Parathyroid adenoma (tissue), 2 donors: ENCODE data around the gene NEK7.
"Not testable (repeated sequence)": the region's sequence is repeated elsewhere in the genome, so short reads cannot be mapped to it uniquely, and the experiment has no call there.

Experiments
- H2AFZ ChIP-seq: fragments of 300-600 bp; sonication (generic); one replicate; pipeline ENCODE4 v1.7.0; 2017; ENCODE audit warnings: antibody characterized with exemption, mild to moderate bottlenecking
- H3K27ac ChIP-seq: fragments of 300-600 bp; sonication (generic); one replicate; pipeline ENCODE4 v1.7.0; 2017
- H3K27me3 ChIP-seq: fragments of 300-600 bp; sonication (generic); one replicate; pipeline ENCODE4 v1.7.0; 2017; ENCODE audit warnings: low read length; ENCODE audit not compliant: control insufficient read depth, insufficient read depth
- H3K36me3 ChIP-seq: fragments of 300-600 bp; sonication (generic); one replicate; pipeline ENCODE4 v1.7.0; 2017; ENCODE audit warnings: low read length; ENCODE audit not compliant: control insufficient read depth, insufficient read depth
- H3K4me1 ChIP-seq: fragments of 300-600 bp; sonication (generic); one replicate; pipeline ENCODE4 v1.7.0; 2017; ENCODE audit warnings: control low read depth
- H3K4me2 ChIP-seq: fragments of 300-600 bp; sonication (generic); one replicate; pipeline ENCODE4 v1.7.0; 2017; ENCODE audit warnings: low read length
- H3K4me3 ChIP-seq: fragments of 300-600 bp; sonication (generic); one replicate; pipeline ENCODE4 v1.7.0; 2017; ENCODE audit warnings: low read depth, low read length
- H3K79me2 ChIP-seq: fragments of 300-600 bp; sonication (generic); one replicate; pipeline ENCODE4 v1.7.0; 2017; ENCODE audit warnings: control low read depth
- H3K9ac ChIP-seq: fragments of 300-600 bp; sonication (generic); one replicate; pipeline ENCODE4 v1.7.0; 2017; ENCODE audit warnings: mild to moderate bottlenecking
- H3K9me3 ChIP-seq: fragments of 300-600 bp; sonication (generic); one replicate; pipeline ENCODE4 v1.7.0; 2017; ENCODE audit warnings: low read length; ENCODE audit not compliant: control insufficient read depth
- TF ChIP-seq, protein P1 (sequence below): fragments of 300-600 bp; sonication (generic); IDR thresholded peaks from one replicate; pipeline ENCODE4 v1.7.0; 2017; ENCODE audit warnings: antibody characterized with exemption, mild to moderate bottlenecking
- donor health status: primary hyperparathyroidism.

Gene NEK7

DNA sequence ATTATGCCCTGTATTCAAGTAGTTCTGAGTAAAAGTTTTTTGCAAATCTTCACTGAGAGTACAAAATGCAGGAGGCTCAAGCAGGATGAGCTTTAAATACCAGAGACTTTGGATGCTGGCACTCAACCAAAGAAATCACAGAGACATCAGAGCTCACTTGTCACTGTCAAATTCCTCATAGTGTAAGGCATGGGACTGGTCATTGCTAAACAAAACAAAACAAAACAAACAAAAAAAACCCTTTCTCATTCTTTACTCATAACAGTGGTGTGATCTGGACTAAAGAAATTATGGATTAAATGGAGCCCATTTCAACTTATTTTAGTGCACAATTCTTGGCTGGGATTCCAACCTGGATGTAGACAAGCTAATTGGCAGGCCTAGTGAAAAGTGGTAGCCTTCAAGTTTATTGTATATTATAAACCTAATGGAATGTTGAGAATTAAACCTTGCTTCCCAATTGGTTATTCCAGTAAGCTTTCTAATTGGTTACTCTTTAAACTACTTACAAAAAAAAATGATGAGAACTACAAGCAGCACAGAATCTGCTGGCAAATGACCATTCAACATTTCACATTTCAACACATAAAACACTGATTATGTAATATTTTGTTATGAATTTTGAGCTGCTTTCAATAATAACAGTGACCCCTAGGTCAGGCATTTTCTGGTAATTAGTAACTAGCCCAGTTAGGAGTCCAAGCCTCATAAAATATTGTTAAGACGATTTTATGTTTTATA is 30.6 kb upstream of the NEK7 start:
- no peak overlapping the region for H3K9ac ChIP-seq
- TF ChIP-seq, protein P1, sequence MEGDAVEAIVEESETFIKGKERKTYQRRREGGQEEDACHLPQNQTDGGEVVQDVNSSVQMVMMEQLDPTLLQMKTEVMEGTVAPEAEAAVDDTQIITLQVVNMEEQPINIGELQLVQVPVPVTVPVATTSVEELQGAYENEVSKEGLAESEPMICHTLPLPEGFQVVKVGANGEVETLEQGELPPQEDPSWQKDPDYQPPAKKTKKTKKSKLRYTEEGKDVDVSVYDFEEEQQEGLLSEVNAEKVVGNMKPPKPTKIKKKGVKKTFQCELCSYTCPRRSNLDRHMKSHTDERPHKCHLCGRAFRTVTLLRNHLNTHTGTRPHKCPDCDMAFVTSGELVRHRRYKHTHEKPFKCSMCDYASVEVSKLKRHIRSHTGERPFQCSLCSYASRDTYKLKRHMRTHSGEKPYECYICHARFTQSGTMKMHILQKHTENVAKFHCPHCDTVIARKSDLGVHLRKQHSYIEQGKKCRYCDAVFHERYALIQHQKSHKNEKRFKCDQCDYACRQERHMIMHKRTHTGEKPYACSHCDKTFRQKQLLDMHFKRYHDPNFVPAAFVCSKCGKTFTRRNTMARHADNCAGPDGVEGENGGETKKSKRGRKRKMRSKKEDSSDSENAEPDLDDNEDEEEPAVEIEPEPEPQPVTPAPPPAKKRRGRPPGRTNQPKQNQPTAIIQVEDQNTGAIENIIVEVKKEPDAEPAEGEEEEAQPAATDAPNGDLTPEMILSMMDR, result no peak
- H3K4me3 ChIP-seq, result no peak overlapping the region
- H3K9me3 ChIP-seq, result no peaks in the 10 kb centered on the region
- H3K4me2 ChIP-seq, result no peak overlapping the region
- H3K4me1 ChIP-seq, result no peaks in the 10 kb centered on the region
- H3K27ac ChIP-seq, result no peak overlapping the region
- no peaks in the 10 kb centered on the region for H3K36me3 ChIP-seq
- H2AFZ ChIP-seq, result no peak overlapping the region
- H3K27me3 ChIP-seq, result no peaks in the 10 kb centered on the region
- H3K79me2 ChIP-seq, result no peaks in the 10 kb centered on the region

DNA sequence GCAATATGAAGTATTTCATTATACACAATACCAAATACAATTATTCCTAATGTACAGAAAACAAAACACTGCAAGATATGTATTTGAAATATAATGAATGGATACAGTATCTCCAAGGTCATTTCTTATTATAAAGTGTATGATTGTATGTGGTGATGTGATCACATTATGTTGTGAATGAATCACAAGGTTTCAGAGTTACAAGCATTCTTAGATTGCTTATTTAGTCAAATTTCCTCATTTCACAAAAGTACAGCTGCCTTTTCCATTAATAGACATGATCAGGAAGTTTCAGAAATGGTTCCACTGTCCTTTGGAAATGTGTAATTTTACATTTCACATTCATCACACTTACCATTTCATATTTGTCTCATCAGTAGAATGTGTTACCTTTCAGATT is 28.3 kb upstream of the NEK7 start:
- H2AFZ ChIP-seq, result no peak overlapping the region
- no peak overlapping the region for H3K9ac ChIP-seq
- H3K4me1 ChIP-seq, result no peaks in the 10 kb centered on the region
- H3K4me3 ChIP-seq, result no peak overlapping the region
- no peaks in the 10 kb centered on the region for H3K9me3 ChIP-seq
- H3K27me3 ChIP-seq, result no peaks in the 10 kb centered on the region
- no peaks in the 10 kb centered on the region for H3K79me2 ChIP-seq
- no peak overlapping the region for H3K4me2 ChIP-seq
- H3K36me3 ChIP-seq, result no peaks in the 10 kb centered on the region
- TF ChIP-seq, protein P1, result no peak
- no peak overlapping the region for H3K27ac ChIP-seq

DNA sequence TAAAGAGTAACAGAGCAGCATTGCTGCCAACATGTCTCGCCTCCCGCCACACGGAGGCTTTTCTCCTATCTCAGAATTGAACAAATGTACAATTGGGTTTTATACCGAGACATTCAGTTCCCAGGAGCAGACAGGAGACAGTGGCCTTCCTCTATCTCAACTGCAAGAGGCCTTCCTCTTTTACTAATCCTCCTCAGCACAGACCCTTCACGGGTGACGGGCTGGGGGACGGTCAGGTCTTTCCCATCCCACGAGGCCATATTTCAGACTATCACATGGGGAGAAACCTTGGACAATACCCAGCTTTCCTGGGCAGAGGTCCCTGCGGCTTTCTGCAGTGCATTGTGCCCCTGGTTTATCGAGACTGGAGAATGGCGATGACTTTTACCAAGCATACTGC is 26.7 kb upstream of the NEK7 start:
- H3K4me1 ChIP-seq, H3K4me2 ChIP-seq, H3K9me3 ChIP-seq, H2AFZ ChIP-seq, H3K4me3 ChIP-seq, H3K79me2 ChIP-seq, H3K27me3 ChIP-seq, H3K9ac ChIP-seq, H3K27ac ChIP-seq, H3K36me3 ChIP-seq: not testable (repeated sequence)

DNA sequence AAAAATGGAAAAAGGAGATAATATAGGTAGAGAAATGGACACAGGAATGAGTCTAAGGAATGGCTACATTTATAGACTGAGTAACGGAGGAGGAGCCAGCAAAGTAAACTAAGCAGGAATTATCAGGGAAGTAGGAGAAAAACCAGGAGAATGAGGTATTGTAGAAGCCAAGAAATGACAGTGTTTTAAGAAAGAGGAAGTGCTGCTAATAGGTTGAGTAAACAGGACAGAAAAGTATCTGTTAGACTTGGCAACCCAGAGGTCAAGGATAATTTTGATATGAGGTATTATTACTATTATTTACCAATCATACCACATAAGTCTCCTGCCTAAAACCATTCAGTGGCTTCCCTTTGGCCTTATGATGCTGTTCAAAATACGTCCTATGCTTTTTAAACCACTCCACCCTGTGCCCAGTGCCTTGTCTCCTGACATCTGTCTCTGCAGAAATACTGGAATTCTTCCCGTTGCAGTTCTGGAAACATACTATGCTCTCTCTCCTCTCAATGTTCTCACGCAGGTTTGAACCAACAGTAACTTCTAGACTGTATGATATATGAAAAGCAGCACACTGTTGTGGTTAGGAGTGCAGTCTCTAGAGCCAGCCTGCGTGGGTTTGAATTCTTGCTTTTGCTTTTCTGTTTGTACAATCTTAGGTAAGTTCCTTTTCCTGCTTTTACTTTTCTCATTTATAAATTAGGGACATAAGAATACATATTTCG is 24.6 kb upstream of the NEK7 start:
- Histone ChIP-seq H3K79me2 (no peaks in the 10 kb centered on the region), H3K36me3 (no peaks in the 10 kb centered on the region), H3K9me3 (no peaks in the 10 kb centered on the region), H3K9ac (no peak overlapping the region), H2AFZ (no peak overlapping the region), H3K27me3 (no peaks in the 10 kb centered on the region), H3K27ac (no peak overlapping the region), H3K4me3 (no peak overlapping the region), H3K4me1 (no peaks in the 10 kb centered on the region), H3K4me2 (no peak overlapping the region)
- TF ChIP-seq, protein P1, result no peak

DNA sequence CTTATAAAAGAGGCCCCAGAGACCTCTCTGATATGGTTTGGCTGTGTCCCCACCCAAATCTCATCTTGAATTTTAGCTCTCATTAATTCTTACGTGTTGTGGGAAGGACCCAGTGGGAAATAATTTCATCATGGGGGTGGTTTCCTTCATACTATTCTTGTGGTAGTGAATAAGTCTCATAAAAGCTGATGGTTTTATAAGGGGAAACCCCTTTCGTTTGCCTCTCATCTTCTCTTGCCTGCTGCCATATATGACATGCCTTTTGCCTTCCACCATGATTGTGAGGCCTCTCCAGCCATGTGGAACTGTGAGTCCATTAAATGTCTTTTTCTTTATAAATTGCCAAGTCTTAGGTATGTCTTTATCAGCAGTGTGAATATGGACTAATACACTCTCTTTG is 22.5 kb upstream of the NEK7 start:
- Histone ChIP-seq H3K79me2 (no peaks in the 10 kb centered on the region), H3K4me3 (no peak overlapping the region), H3K9ac (no peak overlapping the region), H3K4me1 (no peaks in the 10 kb centered on the region), H3K27me3 (no peaks in the 10 kb centered on the region), H3K36me3 (no peaks in the 10 kb centered on the region), H3K27ac (no peak overlapping the region), H3K9me3 (no peaks in the 10 kb centered on the region), H3K4me2 (no peak overlapping the region), H2AFZ (no peak overlapping the region)
- TF ChIP-seq, protein P1, result no peak
